Stimulated activated CD4-positive, alpha-beta T cell treated with anti-CD3 and anti-CD28 coated beads, Interleukin-4, amount 100 ng/mL, for 24 hours (primary cell): ENCODE data around the gene GSG1L2.

Source experiments
- DNase-seq: peaks from one replicate; pipeline ENCODE4 v3.0.0-alpha.2; 2020

The GSG1L2 gene

DNA sequence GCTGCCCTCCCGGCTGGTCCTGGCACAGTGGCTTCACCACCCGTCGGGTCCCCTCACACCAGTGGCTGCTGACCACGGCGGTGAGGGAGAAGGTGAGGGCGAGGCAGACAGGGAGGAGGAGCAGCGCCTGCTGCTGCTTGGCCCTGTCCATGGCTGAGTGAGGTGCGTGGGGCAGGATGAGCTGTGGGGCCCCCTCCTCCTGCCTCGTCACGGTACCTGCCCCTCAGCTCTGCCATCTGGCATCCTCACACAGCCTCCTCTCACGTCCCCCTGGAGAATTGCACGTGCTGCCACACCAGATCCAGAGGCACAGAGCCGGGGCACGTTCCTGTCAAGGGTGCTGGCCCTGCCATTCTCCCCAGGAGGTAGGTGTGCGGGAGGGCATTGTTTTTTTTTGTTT lies at the start of gene GSG1L2:
GSG1L2 (minus strand) TSS at position 159 of the 400 bp plus-strand sequence; CDS start at position 151, 8 bp downstream.
- DNase-seq = no peak

DNA sequence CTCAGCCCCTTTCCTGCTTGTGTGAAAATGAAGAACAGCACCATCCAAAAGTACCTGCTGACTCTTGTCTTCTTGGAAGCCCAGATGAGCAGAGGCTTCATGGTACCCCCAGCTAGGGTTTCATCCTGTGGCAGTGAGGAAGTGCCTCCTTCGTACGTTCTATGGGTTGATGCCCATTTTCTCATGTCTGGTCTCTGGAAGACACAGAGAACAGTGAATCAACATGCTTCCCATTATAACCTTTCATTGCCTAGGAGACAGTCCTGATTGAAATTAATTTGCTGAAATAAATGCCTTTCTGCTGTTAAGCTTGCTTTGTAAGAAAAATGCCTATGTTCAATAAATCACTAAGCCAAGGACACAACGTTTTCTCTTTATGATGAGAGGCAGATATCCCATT lies 46.7 kb upstream of the GSG1L2 start:
- no peak for DNase-seq

DNA sequence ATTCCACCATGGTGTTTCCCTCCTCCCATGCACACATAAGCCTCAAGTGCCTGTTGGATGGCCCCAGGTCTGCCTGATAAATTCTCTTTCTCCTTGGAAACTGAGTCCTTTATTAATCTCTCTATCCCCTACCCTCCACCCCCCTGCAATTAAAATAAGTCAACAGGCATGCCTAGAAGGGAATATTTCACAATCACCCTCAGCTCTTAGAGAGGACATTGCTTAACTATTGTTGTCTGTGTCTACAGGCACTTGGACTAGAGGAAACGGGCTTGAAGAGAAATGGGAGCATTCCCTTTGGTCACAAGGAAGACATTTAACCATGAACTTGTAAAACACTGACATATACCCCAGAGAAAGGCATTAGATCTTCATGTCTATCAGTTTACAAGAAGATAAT lies 43.7 kb upstream of the GSG1L2 start:
- DNase-seq = no peak

DNA sequence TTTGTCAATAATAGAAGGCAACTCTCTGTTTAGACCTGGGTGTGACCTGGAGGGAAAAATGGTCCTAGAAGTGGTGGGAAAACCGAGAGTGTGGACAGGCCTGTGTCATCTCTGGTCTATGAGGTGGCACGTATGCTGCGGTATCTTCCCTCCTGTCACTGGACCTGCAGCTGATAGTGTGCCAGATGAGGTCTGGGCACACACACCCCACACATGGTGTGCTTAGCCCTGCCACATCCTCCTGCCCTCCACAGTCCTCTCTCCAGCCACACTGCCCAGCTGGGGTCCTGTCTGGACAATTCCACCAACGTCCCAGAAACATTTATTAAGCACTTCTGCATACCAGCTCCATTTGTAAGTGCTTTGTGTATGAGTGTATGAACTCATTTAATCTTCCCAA lies 41.1 kb upstream of the GSG1L2 start:
- no peak for DNase-seq

DNA sequence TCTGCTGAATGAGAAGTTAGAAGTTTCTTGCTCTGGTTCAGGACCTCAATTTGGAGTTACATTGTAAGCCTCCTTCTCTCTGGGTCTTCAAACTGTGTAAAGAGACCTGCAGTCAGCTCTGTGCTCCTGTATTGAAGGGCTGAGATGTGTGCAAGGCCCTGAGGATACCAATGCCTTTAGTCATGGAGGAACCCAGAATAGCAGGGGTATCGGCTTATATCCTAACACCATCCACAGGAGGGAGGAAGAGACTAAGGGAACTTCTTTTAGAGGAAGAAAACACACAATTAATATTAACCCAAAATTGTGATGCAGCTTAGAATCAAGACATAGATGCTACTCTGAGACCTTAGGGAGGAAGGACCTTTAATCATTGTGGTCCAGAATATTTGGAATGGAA lies 40.3 kb upstream of the GSG1L2 start:
- no peak for DNase-seq

DNA sequence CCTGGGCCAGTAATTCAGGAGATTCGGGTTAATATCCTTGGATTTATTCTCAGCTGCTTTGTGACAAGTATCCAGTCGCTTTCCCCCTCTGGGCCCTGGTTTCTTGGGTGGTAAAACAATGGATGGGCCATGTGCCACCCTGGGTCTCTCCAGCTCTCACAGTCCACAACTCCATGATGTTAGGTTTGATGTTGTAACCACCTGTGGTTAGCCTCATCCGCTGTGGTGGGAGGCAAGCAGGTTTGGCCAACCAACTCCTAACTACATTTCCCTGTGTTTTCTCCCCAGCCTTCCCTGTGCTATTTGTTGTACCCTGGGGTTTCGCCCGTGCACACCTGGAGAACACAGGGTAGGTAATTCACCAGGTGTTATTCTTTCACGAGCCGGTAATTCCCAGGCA lies 39.0 kb upstream of the GSG1L2 start:
- no peak for DNase-seq

DNA sequence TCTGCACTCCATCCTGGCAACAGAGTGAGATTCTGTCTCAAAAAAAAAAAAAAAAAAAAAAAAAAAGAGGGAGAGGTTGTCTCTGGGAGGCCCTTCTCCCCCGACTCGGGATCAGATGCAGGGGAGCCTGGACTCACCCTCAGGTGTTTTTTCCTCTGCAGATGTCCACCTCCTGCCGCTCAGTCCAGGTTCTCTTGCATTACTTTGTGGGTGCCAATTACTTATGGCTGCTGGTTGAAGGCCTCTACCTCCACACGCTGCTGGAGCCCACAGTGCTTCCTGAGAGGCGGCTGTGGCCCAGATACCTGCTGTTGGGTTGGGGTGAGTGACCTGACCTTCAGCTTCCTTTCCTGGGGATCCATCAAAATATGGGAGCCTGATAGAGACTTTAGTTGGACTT lies 37.9 kb upstream of the GSG1L2 start:
- no peak for DNase-seq

DNA sequence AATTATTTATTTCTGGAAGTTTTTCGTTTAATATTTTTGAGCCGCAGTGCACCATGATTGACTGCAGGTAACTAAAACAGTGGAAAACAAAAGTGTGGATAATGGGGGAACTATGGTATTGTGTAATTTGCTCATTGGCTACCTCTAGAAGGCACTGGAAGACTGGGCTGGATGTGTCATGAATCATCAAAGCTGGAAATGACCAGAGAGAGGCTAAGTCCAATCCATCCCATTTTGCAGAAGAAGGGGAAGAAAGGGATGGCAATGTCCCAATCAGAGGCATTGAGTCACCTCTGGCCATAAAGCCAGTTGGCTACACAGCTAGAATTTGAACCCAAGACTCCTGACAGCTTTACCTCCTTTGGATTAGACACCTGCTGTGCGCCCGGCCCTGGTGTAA lies 33.2 kb upstream of the GSG1L2 start:
- DNase-seq = no peak

DNA sequence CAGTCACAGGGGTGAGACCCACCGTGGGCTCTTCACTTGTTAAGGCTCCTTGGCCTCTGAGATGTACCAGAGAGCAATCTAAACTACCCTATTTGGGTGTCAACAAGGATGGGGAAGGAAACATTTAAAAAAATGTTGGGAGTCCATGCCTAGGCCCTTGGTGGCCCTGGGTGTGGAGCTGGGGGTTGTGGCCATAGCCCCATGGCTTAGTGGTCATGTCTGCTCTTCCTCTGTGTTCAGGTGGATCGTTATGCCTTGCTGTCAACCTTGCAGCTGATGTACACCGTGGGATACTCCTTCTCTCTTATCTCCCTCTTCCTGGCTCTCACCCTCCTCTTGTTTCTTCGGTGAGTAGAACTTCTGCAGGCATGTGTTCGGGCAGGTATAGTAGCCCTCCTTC lies 32.4 kb upstream of the GSG1L2 start:
- DNase-seq = no peak

DNA sequence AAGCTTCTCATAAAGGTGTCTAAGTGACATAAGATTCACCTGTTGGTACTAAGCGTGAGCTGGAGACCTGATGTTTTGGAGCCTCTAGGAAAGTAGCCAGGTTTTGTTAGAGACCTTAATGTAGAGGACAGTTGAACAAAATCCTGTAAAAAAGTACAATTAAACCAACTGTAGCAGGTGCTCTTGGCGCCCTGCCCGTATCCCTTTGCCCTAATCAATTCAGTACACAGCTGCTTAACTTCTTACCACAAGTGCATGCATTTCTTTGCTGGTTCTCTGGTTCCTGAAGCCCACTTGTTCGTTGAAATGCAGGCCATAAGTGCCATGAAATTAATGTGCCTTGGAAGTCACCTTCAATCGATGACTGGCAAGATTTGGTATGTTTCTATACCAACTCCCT lies 28.3 kb upstream of the GSG1L2 start:
- no peak for DNase-seq

DNA sequence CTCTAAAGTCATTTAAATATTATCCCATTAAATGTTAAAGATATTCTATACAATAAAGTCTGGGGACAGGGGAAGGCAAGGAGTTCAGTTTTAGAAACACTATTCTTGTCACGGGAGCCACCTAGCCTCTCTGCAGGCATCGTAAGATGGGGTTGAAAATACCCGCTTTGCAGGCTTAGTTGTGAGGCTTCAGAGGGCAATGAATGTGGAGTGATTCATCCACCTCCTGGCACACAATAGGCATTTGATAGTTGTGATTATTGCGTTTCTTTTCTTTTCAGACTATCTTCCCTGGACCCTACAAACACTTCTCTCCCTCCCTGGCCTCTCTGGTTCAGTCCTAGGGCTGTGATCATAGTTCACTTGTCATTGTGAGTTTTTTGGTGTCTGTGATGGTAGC lies 23.4 kb upstream of the GSG1L2 start:
- no peak for DNase-seq

DNA sequence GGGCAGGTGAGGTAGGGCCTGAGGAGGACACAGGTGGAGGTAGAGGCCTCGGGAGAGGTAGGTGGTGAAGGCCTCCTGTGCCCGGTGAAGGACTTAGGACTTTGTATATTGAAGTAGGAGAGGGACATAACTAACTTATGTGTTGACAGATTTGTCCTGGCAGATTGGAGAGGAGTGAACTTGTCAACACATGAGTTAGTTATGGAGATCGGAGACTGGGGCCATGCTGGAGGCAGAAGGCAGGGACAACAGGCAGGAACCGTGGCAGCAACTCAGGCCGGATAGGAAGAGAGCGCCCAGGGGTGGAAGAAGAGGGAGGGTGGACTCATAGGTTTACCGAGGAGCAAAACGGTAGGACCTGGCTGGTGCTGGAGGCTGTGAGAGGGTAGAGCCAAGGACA lies 22.3 kb upstream of the GSG1L2 start:
- DNase-seq = no peak

DNA sequence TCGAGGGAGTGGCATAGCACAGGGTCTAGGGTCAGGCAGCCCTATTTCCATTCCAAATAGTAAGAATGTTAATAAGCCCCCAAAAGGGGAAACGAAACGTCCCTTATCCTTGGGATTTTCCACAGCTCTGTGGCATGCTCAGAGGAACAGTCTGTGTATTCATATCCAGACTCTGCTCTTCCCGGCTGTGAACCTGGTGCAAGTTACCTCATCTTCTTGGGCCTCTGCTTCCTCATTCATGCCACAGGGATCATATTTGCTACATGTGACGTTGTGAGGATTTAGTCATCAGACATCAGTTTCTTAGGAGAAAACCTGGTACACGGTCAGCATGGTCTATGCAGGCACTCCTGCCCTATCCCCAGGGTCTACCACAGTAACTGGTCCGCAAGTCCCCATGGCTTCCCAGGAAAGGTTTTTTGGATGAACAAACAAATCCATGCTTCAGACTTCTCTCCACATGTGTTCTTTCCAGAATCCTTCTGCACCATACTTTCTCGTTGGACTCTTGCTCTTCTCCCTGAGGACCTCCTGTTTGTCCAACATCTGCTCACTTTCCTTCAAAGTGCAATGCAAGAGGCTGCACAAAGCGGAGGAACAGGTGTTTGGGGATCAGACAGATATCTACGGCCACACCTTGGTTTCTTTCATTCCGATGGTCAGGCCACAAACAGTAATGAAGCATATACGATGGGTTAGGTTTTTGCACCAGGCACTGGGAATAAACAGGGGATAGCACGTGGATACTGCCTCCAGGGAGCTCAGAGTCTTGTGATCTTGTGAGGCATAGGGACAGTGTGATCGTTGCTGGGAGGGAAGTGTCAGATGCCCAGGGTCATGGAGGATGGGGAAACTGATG lies 21.5 kb upstream of the GSG1L2 start:
- DNase-seq = no peak

DNA sequence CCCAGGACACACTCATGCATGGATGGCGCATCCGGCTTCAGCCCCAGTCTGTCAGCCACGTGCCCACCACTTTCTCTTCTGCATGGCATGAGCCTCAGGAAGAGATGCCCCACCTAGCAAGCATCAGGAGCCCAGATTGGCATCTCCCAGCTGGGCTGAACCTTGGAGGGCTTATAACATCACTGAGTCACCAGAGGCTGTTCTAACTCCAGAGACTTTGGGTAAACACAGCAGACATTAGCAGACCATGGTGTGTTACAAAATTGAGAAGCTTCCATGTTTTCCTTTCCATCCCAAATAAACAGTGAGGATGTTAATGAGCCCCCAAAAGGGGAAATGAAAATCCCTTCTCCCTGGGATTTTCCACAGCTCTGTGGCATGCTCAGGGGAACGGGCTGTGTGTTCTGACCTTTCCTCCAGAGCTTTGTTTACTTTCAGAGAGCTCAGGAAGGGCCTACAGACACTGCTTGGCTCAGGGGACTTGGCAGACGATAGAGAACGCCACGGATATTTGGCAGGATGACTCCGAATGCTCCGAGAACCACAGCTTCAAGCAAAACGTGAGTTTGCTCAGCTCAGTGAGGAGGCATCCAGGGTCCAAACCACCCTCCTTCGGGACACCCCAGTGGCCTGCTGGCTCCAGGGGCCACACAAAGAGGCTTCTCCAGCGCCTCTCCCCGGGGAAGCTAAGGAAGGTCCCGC lies 20.3 kb upstream of the GSG1L2 start:
- DNase-seq = no peak

DNA sequence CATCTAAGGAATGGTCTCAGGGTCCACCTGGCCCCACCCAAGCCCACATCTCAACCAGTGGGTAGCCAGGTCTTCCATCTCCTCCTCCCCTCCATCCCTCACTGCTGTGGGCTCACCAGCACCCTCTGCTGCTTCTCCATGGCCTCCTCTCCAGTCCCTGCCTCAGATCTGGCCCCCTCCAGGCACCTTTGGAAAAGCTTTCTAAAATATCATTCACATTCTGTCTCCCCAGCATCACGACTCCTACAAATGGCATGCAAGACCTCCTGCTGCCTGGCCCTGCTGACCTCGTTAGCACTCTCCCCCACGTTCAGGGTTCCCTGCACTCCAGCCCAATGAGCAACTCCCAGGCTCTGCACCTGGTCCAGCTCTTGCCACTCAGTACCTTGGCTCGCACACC lies 17.6 kb upstream of the GSG1L2 start:
- DNase-seq = no peak

DNA sequence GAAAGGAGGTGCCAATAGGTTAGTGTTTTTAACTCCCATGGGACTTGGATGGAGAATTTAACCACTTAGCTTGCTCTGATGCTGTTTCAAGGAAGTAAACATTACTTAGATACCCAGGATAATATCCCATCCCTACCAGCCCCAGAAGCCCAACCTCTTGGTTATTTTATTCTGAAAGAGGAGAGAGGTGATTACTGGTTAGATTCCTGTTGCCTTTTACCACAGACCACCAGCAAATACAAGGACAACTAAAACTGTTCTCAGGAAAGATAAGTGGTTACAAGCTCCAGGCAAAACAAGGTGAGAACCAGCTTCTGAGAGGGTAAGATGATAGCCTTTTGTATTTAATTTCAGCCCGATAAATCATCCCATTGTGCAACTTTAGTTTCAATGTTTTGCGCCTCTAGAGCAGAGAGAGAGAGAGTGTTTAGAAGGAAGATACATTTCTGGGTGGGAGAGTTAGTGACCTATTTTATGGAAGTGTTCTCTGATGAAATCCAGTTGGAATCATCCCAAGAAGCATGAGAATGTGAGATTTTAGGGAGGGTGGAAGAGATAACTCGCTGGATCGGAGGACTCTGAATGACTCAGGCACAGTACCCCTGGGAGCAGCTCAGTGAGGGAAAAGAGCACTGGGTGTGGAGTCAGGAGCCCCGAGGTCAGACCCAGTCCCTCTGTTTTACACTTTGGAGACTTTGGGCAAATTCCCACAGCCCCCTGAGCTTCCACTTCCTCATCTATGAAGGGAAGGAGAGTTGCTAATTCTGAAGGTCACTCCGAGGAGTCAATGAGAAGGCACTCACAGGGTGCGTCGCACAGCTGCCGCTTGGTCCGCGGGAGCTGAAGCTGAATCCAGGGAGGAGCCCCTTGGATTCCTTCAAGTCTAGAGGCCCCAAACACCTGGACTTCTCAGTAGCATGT lies 15.9 kb upstream of the GSG1L2 start:
- no peak for DNase-seq

DNA sequence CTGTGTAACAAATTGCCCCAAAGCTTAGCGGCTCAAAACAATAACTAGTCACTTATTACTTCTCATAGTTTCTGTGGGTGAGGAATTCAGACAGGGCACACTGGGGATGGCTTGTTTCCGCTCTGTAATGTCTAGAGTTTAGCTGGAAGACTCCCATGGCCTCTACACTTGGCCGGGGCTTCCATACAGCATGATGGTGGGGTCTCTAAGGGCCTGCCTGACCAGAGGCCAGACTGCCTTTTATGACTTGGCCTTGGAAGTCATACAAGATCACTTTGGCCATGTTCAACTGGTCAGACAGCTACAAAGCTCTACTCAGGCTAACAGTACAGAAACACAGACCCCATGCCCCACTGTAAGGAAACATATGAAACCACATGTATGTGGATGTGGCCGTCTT lies 12.0 kb upstream of the GSG1L2 start:
- no peak for DNase-seq

DNA sequence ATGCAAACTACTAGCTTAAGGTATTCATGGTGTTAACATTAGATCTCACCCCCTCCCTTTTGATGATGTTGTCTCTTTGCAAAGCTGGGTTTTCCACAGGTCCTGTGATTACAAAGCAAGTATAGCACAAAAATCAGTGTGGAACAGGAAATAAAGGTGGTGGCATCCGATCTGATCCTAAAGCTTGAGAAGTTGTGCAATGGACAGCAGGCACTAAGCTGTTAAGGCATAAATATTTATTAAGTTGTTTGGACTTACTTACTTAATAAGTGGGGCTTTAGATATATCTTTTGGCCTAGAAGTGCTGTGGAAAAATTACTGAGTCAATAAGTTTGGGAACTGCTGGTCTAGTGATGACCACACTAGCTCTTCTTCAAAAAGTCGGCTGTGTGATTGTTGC lies 8.8 kb upstream of the GSG1L2 start:
- DNase-seq = no peak

DNA sequence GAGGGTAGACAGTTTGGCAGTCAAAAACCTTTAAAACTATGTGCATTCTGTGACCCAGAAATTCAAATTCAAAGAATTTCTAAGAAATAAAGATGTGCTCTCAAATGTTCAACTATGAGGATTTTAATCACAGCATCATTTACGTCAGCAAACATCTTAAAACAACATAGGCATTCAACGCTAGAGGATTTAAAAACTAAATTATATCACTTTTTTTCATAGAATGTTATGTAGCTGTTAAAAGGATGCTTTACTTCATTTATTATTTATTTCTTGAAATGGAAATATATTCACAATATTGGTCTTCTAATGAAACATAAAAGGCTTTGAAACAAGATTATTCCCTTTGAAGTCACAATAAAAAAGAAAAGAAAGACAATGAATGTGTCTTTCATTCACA lies 7.5 kb upstream of the GSG1L2 start:
- DNase-seq = no peak

DNA sequence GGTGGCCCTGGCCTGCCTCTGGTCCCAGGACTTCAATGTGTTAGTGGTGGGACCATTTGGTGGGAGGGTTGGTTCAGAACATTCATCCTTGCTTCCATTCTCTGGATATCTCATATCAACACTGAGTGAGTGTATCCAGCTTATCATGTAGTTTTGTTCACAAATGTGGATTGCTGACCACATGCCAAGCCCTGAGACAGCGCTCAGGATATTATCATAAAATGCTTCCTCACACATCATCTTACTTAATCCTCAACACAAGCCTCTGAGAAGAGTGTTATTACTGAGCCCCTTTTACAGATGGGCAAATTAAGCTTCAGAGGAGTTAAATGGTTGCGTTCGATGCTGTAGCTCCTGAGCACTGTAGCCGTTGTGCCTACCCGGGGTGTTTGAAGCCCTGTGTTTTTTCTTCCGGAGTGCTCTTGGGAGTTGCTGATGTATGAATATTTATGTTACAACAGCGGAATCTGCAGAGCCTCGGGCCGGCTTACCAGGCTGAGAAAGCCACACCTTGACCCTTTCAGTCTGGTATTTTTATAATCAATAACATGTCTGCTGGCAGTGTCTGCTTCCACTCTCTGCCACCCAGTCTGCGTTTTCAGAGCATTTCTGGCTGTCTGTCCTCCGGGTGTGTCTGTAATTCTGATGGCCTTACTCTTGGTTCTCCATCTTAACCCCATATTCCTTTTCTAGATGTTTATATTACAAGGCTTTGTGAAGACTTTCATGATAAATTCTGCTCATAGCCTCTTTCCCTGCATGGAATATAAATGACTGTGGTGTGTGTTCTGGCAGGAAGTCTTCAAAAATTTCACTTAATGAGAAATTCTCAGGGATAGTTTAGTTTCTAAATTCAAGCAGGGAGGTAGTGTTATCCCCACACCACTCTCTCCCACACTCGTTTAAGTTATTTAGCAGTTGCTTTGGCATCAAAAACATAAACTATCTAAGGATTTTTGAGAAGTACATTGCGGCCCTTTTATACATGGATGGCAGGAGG lies 6.7 kb upstream of the GSG1L2 start:
- no peak for DNase-seq

DNA sequence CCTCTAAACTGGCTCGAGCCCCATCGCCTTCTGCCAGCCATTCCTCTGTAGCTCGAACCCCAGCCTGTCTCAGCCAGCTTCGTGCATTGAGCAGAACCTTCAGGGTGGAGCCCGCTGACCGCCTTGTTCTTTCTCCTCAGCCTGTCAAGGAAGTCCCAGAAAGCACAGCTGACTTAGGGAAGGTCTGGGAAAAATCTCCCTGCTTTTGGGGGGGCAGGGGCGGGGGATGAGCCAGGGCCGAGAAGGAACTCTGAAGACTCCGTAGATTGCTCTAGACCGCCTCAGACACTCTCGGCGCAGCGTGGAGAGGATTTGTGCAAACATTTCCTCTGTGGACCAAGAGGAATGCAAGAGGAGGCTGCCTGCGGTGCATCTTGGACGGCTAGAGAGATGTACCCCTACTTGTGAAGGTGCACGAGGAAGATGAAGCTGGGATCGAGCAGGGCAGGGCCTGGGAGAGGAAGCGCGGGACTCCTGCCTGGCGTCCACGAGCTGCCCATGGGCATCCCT lies 3.8 kb upstream of the GSG1L2 start, which contains the start of gene GLP2R:
GLP2R (plus strand) TSS at position 284 of the 510 bp plus-strand sequence; CDS start at position 424, 140 bp downstream.
- DNase-seq = no peak
